ENCODE results near the gene MCUB.

Gene MCUB

DNA sequence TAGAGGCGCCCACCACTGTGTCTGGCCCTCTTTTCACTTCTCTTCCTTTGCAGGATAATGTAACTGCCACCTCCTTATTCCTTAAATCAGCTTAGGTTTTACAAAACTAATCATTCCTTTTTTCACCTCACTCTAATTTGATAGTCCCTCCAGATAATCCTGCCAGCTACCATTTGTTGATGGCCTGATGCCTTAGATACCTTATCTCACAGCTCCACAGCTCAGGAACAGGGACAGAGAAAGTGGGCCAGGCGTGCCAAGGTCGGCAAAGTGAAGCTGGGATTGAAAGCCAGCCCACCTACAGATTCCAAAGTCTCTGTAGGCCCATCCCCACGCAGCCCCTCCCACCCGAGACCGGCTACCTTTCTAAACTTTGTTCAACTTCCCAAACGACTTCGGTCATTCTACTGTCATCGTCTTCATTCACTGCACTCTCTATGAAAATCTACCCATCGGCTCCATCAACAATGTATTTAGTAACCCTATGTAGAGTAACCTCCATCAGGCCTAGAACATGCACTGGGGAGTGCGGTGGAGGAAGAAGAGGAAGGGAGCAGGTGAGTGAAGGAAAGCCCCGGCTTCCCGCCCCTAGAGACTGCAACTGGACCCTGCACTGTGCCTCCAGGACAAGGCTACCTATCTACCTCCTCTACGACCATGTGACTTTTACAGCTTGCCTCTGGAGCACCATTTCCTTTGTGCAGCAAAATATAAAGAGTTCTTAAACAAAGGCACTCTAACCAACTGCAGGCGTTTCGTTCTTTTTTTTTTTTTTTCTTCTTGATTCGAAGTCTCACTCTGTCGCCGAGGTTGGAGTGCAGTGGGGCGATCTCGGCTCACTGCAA, 141.7 kb downstream of the MCUB start:
- TF ChIP-seq, protein P1, sequence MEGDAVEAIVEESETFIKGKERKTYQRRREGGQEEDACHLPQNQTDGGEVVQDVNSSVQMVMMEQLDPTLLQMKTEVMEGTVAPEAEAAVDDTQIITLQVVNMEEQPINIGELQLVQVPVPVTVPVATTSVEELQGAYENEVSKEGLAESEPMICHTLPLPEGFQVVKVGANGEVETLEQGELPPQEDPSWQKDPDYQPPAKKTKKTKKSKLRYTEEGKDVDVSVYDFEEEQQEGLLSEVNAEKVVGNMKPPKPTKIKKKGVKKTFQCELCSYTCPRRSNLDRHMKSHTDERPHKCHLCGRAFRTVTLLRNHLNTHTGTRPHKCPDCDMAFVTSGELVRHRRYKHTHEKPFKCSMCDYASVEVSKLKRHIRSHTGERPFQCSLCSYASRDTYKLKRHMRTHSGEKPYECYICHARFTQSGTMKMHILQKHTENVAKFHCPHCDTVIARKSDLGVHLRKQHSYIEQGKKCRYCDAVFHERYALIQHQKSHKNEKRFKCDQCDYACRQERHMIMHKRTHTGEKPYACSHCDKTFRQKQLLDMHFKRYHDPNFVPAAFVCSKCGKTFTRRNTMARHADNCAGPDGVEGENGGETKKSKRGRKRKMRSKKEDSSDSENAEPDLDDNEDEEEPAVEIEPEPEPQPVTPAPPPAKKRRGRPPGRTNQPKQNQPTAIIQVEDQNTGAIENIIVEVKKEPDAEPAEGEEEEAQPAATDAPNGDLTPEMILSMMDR (IDR thresholded peaks at IDR 0.05) = no peak

DNA sequence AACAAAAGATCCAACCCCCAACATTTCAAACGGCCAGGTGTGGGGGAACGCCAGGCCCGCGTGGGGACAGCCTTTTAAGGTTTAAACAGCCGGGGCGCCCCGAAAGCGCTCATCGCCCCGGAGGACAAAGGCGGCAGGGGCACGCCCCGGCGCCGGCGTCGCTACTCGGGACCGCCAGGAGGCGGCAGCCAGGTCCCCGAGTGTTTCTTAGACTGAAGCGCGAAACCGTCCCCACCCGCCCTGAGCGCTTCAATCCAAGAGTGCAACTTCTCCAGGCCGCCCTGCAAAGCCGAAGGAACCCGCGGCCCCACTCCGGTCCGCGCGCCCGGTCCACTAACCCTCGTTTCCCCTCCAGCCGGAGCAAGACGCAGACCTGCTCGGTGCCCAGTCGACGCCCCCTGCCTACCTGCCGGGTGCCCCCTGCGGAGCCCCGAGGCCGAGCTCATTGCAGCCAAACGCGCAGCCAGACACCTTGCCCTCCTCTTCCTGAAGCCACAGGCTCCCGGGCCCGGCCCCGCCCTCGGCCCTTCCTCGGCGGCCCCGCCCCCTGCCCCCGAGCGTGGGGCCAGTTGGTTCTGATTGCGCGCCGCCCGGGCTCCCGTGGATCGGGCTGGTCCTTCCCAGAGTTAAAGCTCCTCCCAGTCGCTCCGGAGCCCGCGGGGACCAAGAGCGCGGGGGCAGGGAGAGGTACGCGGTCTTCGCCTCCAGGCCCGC, 143.1 kb downstream of the MCUB start, which contains the start of gene CASP6:
Gene CASP6, minus strand, starts transcription at position 496 of the 714 bp plus-strand sequence. Its CDS starts 50 bp downstream, at position 446.
- TF ChIP-seq, protein P1 (IDR thresholded peaks at IDR 0.05) = peak; percentile 54

DNA sequence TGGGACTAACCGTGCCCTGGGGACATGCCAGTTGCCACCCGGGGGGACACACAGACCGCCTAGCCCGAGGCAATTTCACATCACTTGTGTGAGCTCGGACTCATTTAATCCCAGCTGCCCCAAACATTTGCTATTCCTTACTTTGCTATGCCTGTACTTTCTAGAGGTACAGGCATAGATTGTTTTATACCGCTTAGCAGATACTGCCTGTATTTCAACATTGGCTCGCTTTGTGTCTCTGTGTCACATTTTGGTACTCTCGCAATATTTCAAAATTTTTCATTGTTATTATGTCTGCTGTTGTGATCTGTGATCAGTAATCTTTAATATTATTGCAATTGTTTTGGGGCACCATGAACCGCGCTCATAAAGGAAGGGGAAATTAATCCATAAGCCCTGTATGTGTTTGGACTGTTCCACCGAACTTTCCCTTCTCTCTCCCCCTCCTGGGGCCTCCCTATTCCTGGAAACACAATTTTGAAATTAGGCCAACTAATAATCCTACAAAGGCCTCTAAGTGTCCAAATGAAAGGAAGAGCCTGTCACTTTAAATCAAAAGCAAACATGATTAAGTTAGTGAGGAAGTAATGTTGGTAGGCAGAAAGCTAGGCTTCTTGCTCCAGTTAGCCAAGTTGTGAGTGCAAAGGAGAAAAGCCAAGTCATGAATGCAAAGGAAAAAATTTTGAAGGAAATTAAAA, 143.8 kb downstream of the MCUB start:
- TF ChIP-seq, protein P1 (IDR thresholded peaks at IDR 0.05) = no peak

DNA sequence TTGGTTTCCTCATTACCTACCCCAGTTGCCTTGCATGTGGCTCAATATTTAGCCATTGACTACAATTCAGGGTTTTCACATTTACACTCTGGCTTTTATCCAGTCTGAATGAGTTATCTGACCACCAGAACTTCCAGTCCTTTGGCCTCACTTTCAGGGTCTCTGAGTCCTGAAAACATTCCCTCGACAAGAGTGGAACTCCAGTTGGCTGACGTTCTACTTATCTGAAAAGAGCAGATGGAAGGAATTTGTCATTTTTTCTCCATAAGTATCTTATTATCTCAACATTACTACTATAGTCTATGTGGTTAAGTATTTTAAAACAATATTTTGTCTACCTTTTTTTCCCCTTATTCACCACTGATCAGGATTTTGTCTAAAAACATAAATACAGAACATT, 148.4 kb downstream of the MCUB start:
- TF ChIP-seq, protein P1 (IDR thresholded peaks at IDR 0.05) = no peak

DNA sequence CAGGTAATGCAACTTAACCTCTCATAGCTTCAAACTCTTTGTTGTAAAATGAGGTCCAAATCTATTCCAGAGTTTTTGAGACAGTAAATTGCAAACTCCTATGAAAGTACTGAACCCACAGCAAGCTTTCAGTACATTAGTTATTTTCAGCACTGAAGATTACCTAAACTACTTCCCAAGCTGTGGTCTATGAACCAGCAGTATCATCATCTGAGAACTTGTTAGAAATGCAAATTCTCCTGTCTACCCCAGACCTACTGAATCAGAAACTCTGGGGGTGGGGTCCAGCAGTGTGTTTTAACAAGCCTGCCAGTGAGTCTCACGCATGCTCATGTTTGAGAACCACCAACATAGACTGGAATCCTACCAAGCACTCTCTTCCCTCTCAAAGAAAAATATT, 148.9 kb downstream of the MCUB start:
- TF ChIP-seq, protein P1 (IDR thresholded peaks at IDR 0.05) = no peak

DNA sequence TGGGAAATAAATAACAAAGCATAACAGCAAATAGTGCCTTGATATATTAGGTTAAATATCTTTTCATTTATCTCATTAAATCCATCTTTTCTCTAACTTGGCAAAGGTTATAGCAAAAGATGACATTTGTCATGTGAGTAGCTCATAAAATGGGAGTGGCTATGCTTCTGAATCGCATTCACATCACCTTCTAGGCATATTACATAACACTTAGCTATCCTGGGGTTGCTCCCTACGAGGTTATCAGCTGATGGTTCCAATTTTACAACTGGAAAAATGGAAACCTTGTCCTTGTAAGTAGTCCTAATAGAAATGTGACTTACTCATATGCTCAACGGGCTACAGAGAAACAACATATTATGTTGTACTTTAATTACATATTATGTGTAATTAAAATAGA, 153.5 kb downstream of the MCUB start:
- TF ChIP-seq, protein P1 (IDR thresholded peaks at IDR 0.05) = no peak

DNA sequence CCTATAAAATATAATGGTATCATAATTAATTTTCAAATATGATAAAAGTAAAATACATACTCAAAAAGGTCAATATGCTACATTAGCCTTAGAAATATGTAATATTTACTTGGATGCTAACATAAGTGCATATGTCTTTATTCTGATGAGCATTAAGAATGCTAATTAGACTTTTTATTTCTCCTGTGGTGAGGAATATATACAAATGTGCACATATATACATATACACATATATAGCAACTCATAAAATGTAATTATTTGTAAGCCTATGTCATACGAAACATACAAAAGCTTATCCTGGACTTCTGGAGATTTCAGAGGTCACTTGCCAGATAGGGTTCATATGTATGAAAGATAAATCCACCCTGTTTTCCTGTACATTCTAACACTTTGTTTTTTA, 158.7 kb downstream of the MCUB start:
- TF ChIP-seq, protein P1 (IDR thresholded peaks at IDR 0.05) = no peak
